Right atrium auricular region (tissue), 2 donors: ENCODE results near the gene EMC9. TPM values are rescaled to one million over a fixed set of nuclear protein-coding genes. Genes with fewer than 3 reads are reported as not detected.
A peak's percentile ranks its signal among the peaks of the same experiment; 100 is the strongest.

Experiments used
- DNase-seq: peaks from one replicate; pipeline ENCODE4 v3.0.0-alpha.2; 2019; ENCODE audit warnings: low spot score
- H3K27ac ChIP-seq, 2 donors: fragments of 200-600 bp; sonication (generic); 1 replicate in 1 of 2; 2 replicates in 1 of 2; pipeline ENCODE4 v1.5.1; 2016 to 2019
- H3K27me3 ChIP-seq, 2 donors: fragments of 200-600 bp; sonication (generic); one replicate each; pipeline versions ENCODE4 v1.5.1 to v1.6.0; 2017 to 2019
- H3K36me3 ChIP-seq: fragments of 200-600 bp; sonication (generic); one replicate; pipeline ENCODE4 v1.5.1; 2016
- H3K4me1 ChIP-seq, 2 donors: fragments of 200-600 bp; sonication (generic); one replicate each; pipeline versions ENCODE4 v1.5.1 to v1.6.0; 2017 to 2019
- H3K4me3 ChIP-seq, 2 donors: fragments of 200-600 bp; sonication (generic); 1 replicate in 1 of 2; 2 replicates in 1 of 2; pipeline ENCODE4 v1.5.1; 2017 to 2019; ENCODE audit warnings: mild to moderate bottlenecking in 1 of 2, moderate library complexity in 1 of 2
- H3K9me3 ChIP-seq, 2 donors: fragments of 200-600 bp; sonication (generic); one replicate each; pipeline ENCODE4 v1.5.1; 2019
- CTCF ChIP-seq, 2 donors: fragments of 200-600 bp; sonication (generic); IDR thresholded peaks; one replicate each; pipeline ENCODE4 v1.5.1; 2019; ENCODE audit warnings: antibody characterized with exemption in 2 of 2
- total RNA-seq, 2 donors: library from RNA; depleted of rRNA; stranded (reverse); fragments of >200 nt; gene quantifications; one replicate each; pipeline ENCODE4 v1.1.0, GENCODE V29; 2016

The EMC9 gene
- total RNA-seq, 2 donors from 2014 or later, result 9.9 to 16.8 TPM

- peaks cover 0 to 48% of the 10 kb centered on the region in 2 donors for H3K4me1 ChIP-seq
- H3K9me3 ChIP-seq, result no peaks in the 10 kb centered on the region
- peaks cover 4% of the 10 kb centered on the region for H3K36me3 ChIP-seq
- H3K4me3 ChIP-seq, result peak overlapping the region; percentile 39
- H3K27me3 ChIP-seq, result no peaks in the 10 kb centered on the region
- TF ChIP-seq CTCF (IDR thresholded peaks at IDR 0.05), result no peak
- H3K27ac ChIP-seq, result peak overlapping the region; percentile 86 to 94
- no peak for DNase-seq
Observed at GRCh38 chr14:24132976-24133375, 8.4 kb downstream of the EMC9 start.

GRCh38 chr14:24132061-24132685, 9.2 kb downstream of the EMC9 start:
- H3K36me3 ChIP-seq, result no peaks in the 10 kb centered on the region
- H3K27me3 ChIP-seq, result no peaks in the 10 kb centered on the region
- TF ChIP-seq CTCF (IDR thresholded peaks at IDR 0.05), result no peak
- no peak for DNase-seq
- no peaks in the 10 kb centered on the region for H3K9me3 ChIP-seq
- peaks cover 0 to 44% of the 10 kb centered on the region in 2 donors for H3K4me1 ChIP-seq
- peak overlapping the region; percentile 39 for H3K4me3 ChIP-seq
- H3K27ac ChIP-seq, result peak overlapping the region; percentile 86 to 94

- TF ChIP-seq CTCF (IDR thresholded peaks at IDR 0.05), result no peak
- peak overlapping the region; percentile 39 for H3K4me3 ChIP-seq
Observed at GRCh38 chr14:24131549-24131966, 9.8 kb downstream of the EMC9 start.

GRCh38 chr14:24130717-24131548, 10.5 kb downstream of the EMC9 start:
- H3K27ac ChIP-seq, result peak overlapping the region; percentile 86 to 94
- H3K4me1 ChIP-seq, result peaks cover 0 to 35% of the 10 kb centered on the region in 2 donors
- no peaks in the 10 kb centered on the region for H3K36me3 ChIP-seq
- TF ChIP-seq CTCF (IDR thresholded peaks at IDR 0.05), result no peak
- H3K27me3 ChIP-seq, result no peaks in the 10 kb centered on the region
- H3K4me3 ChIP-seq, result peak overlapping the region; percentile 39
- no peaks in the 10 kb centered on the region for H3K9me3 ChIP-seq
- DNase-seq, result no peak

More at GRCh38 chr14:24131549-24131966, 9.8 kb downstream of the EMC9 start:
- Histone ChIP-seq H3K27me3 (no peaks in the 10 kb centered on the region), H3K27ac (peak overlapping the region; percentile 86 to 94), H3K9me3 (no peaks in the 10 kb centered on the region), H3K4me1 (peaks cover 0 to 38% of the 10 kb centered on the region in 2 donors), H3K36me3 (no peaks in the 10 kb centered on the region)
- DNase-seq, result no peak

GRCh38 chr14:24130380-24130716, 11.0 kb downstream of the EMC9 start, which contains the start of gene FITM1:
Gene FITM1, plus strand, starts transcription at chr14:24130659. Its CDS starts 905 bp downstream, at chr14:24131564.
- Histone ChIP-seq H3K4me3 (peak within 1 kb of the TSS; percentile 39), H3K4me1 (peaks cover 0 to 31% of the 10 kb centered on the region in 2 donors), H3K27ac (peak within 1 kb of the TSS; percentile 86 to 94), H3K9me3 (no peaks in the 10 kb centered on the region), H3K36me3 (no peaks in the 10 kb centered on the region), H3K27me3 (no peaks in the 10 kb centered on the region)
- no peak for DNase-seq
- TF ChIP-seq CTCF (IDR thresholded peaks at IDR 0.05), result no peak
